ENCODE results near the gene IL23A.
"Not testable (repeated sequence)": the region's sequence is repeated elsewhere in the genome, so short reads cannot be mapped to it uniquely, and the experiment has no call there.

Gene IL23A

DNA sequence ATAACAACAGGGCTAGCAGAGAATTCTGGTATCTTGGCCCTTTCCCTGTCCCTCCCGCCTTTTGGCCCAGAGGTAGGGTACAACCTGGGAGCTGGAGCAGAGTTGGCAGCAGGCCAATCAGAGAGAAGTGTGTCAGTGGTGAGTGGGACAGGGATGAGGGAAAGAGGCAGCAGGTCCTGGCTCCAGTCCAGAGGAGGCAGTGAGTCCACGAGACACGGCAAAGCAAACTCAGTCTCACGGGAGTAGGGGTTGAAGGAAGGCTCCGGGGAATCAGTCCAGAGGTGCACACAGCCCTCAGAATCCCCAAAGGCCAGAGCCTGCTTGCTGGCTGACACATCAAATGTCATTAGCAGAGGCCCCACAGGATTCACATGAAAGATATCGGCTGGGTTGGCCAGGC, 12.2 kb upstream of the IL23A start:
- no peak for DNase-seq

DNA sequence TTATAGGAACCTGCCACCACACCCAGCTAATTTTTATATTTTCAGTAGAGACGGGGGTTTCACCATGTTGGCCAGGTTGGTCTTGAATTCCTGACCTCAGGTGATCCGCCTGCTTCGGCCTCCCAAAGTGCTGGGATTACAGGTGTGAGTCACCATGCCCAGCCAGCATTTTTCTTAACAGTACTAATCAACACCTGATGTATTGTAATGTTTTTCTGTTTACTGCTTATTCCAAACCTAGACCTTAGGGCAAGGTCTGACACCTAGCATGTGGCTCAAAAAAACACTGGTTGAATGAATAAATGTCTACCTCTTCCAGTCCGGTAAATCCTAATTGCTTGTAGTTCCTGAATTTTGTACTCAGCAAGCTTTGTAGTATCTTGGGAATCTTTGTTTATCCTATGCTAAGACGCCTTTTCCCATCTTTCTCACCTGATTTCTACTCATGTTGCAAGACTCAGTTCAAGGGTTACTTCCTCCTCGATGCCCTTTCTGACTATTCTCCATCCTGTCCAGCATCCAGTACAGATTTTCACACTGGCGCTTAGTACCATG, 7.7 kb upstream of the IL23A start:
- DNase-seq, result no peak

DNA sequence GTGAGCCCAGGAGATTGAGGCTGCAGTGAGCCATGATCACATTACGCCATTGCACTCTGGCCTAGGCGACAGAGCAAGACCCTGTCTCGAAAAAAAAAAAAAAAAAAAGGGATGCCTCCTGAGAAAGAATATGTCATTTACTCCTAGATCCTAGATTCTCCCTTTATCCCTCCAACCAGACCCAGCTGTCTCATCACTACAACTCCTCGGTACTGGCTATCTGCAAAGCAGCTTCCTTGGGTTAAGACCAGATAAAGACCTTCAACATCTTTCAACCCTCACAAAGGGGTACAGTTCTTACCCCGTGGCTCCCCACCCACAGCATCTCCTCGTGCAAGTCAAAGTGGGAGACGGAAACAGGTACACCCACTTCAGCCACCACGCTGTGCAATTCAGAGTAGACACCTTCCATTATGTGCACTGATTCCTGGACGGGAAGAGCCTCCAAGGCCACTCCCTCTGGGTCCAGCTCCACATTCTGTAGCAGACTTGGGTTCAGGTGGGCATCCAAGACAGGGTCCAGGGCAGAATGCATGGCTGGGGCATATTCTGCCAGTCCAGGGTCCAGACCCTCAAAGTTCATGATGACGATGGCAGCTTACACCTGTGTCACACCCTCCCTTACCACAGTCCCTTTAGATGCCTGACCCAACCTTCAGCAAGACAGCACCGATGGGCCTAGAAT, 6.0 kb upstream of the IL23A start:
- DNase-seq, result no peak

DNA sequence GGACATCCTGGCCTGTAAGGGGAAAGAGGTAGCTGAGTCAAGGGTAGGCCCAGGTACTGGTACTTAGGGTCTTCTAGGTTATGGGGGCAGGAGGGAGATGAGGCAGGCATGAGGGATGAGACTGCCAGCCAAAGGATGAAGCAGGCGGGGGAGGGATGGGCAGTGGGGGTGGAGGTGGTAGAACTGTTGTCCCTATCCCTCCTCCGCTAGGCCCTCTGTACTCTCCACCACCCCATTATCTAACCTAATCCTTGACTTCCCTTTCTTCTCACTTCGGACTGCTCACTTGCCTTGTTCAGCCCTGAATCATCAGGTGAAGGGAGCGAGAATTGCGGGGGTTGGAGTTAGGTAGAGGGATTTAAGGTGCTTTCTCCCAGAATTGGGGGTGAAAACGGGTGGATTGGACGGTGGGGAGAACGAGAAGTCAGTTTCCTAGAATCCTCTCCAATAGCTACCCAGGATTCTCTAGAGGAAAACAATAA, 5.4 kb upstream of the IL23A start:
- no peak for DNase-seq

DNA sequence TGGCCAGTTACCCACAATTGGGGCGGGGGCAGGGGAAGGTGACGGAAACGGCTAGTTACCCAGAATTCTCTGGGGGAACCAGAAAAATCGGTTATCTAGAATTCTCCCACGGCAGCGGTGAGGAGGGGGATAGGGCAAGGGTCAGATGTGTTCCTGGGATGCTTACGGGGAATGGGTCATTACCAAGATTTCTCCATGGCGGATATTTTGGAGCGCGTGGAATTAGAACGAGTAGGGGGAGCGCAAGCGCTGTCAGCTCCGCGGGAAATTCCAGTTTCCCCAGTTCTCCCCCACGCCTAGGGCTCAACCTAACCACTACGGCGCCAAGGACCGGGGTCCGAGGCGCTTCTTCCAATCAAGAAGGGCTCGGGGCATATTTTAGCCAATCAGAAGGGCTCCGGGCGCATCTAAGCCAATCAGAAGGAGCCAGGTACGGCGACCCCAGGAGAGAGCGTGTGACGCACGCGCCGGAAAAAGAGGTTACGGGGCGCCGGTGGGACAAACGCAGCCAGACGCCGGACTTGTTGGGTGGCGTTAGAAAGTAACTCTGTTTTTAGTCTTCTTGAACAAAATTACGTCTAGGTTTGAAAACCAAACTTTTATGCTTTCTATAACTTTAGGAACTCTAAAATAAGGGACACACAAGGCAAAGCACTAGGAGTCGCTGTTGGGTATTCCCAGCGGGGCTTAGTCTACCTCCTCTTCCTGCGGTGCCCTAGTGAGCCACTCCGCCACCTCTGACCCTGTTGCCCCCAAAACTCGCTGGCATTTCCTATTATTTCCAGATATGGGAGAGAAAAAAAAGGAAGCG, 4.8 kb upstream of the IL23A start, which contains the start of gene PAN2:
Gene PAN2, minus strand, starts transcription at position 322 of the 811 bp plus-strand sequence. CDS start 906 bp downstream, outside the sequence.
- DNase-seq, result peak; percentile 98

DNA sequence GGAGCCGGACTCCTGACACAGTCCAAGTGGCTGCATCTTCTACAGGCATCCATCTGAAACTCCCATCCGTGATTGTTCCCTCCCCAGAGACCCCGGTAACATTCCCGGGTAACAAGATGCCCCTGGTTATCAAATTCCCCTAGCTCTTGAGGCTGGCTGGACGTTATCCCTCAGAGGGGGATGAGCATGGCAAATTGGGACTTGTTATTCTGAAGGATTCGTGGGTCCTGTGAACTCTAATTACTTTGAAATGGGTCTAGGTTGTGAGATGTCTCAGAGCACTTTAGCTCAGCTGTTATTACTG, 4.2 kb upstream of the IL23A start:
- DNase-seq, result no peak

DNA sequence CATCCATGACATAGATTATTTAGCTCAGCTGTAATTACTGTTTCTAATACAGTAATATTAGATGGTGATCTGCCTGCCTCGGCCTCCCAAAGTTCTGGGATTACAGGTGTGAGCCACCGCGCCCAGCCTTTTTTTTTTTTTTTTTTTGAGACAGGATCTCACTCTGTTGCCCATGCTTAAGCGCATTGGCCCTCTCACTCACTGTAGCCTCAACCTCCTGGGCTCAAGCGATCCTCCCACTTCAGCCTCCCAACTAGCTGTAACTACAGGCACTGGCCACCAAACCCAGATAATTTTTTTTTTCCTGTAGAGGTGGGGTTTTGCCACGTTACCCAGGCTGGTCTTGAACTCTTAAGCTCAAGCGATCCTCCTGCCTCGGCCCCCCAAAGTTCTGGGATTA, 3.2 kb upstream of the IL23A start:
- DNase-seq, result not testable (repeated sequence)

DNA sequence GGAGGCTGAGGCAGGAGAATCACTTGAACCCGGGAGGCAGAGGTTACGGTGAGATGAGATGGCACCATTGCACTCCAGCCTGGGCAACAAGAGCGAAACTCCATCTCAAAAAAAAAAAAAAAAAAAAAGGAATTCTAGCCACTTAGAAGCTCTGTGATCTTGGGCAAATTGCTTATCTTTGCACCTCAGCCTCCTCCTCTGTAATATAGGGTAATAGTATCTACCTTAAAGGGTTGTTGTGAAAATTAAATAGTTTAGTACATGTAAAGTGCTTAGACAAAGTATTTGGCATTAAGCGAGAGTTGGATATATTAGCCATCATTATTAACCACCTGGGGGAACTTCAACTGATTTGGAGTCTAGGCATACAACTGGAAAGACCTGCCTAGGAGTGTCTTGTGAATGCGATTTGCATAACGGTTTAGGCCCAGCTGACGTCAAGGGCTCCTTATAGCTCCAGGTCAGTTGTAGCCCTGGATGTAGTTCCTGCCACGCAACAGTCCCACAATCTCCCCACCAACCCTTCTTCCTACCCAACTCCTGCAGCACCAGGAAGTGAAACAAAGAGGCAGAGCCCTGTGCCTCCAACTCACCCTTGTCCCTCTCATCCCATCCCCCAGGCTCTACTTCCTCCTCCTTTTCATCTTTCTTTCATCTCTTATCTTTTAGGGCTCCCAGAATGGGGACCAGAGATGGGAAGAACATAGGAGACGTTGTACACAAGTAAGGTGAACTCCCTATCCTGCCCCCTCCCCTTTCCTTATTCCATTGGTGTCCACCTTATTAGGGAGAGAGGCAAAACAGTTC, 2.1 kb upstream of the IL23A start:
- DNase-seq, result no peak

DNA sequence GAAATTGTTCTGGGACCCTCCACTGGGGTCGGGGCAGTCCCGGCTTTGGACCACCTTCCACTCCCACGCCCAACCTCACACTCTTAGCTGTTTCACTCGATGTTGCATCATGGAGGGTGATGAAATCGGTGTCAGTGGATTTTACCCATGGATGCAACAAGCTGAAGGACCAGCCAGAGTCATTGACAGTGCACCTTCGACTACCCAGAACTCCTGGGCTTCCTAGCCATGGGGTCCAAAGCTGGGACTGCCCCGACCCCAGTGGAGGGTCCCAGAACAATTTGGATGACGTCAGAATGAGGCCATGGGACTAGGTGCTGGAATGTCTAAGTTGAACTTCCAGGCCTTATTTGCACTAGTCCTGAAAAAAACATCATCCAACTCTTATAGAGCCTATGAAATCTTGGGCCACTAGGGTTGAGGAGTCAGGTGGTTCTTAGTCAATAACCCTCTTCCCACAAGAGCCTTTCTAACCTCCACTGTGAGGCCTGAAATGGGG, 882 bp upstream of the IL23A start:
- no peak for DNase-seq

DNA sequence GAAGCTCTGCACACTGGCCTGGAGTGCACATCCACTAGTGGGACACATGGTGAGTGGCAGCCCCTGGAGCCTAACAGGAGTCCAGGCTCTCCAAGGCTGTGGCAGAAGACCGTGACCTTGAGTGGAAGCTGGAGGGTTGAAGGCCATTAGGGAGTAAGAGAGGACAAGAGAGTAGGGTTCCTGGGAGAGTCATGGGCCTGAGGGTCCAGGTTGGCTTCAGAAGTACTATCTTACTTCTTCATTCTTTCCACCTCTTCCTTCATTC, 406 bp downstream of the IL23A start:
- no peak for DNase-seq

DNA sequence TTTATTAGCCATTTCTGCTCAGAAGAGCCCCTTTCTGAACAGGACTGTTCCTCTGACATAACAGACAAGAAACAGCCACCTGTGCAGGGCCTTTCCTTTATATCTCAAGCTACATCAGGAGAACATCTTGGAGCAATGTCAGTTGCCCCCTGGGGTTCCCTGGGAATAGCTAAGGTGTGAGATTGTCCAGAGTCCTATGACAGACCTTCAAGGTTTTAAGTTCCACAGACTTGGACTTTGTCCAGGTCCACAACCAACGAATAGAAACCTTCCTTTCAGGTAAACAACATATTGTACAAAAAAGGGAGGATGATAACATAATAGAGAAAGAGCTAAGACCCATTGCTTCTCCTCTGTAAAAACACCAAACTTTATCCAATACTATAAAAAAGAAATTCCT, 2.9 kb downstream of the IL23A start:
- no peak for DNase-seq

DNA sequence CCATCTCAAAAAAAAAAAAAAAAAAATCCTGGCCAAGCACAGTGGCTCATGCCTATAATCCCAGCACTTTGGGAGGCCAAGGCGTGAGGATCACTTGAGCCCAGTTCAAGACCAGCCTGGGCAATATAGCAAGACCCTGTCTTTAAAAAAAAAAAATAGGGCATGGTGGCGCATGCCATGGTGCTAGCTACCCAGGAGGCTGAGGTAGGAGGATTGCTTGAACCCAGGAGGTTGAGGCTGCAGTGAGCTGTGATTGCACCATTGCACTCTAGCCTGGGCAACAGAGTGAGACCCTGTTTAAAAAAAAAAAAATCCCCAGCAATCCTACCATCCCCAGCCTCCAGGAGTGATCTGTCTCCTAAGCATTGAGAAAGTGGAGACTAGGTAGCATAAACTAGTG, 3.6 kb downstream of the IL23A start:
- not testable (repeated sequence) for DNase-seq

DNA sequence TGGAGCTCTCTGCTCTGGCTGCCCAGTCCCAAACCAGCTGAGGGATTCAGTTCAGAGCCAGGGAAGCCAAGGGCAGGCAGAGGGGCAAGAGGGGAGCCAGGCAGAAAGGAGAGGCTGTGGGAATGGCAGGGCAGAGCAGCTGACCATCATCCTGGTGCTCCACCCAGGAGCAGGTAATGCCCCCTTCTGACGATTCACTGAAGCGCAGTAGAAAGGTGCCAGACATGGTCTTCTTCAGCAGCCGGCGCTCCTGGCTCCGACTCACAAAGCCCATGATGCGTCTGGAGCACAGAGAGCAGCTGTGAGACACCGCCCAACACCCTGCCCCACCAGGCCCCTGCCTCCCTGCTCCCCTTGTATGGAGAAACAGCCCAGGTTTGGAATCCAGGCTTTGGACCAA, 8.0 kb downstream of the IL23A start:
- no peak for DNase-seq

DNA sequence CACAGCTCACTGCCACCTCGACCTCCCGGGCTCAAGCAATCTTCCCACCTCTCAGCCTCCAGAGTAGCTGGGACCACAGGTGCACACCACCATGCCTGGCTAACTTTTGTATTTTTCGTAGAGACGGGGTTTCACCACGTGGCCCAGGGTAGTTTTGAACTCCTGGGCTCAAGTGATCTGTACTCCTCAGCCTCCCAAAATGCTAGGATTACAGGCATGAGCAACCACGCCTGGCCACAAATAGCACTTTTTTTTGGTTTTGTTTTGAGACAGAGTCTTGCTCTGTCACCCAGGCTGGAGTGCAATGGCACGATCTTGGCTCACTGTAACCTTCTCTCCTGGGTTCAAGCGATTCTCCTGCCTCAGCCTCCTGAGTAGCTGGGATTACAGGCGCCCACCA, 8.6 kb downstream of the IL23A start:
- not testable (repeated sequence) for DNase-seq

DNA sequence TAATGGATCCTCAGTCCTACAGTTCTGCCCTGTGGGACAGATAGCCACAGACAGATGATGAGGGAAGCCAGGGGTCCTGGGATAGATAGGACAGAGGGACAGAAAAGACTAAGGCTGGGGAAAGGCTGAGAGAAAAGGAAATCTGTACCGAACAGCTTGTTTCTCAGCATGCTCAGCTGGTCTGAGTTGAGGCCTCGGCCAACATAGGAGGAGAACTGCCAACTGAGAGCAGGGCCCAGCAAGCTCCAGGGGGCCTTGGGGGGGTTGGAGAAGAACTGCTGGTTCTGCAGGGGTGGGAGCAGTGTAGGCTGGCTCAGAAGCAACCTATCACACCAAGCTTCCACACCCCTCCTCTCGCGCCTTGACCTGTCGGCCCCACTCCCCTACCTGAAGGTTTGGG, 10.1 kb downstream of the IL23A start:
- DNase-seq, result no peak

DNA sequence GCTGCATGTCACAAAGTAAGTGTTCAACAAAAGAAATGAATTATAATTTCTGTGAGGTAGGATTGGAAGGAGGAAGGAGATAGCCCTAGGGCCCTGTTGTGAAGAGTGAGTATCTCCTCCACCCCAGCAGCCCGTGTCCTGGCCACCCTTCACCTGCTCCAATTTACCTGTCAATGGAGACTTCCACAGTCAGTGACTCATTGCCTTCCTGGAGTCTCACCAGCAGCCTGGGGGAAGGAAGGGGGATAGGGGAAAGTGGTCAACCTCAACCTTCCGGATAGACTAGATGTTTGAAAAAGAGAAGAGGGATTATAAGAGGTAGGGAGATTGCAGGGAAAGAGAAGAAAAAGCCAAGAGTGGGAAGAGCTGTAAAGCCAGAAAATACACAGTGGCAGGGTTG, 12.0 kb downstream of the IL23A start:
- DNase-seq, result no peak

DNA sequence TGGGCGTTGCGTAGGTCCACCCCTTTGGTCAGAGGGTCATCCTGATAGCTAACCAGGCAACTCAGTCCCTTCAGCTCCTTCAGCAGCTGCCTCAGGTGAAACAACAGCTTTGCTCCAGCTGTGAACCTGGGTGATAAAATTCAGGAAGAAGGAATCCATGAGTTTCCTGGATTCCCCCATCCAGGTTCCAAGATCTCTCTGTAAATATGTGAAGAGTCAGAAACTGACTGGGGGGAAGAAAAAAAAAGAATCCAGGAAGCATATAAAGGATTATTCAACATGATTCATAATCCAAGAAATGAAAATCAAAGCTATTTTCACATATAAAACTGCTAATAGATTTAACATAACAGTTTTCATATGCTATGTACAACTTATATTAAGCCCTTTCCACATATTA, 12.6 kb downstream of the IL23A start:
- no peak for DNase-seq

DNA sequence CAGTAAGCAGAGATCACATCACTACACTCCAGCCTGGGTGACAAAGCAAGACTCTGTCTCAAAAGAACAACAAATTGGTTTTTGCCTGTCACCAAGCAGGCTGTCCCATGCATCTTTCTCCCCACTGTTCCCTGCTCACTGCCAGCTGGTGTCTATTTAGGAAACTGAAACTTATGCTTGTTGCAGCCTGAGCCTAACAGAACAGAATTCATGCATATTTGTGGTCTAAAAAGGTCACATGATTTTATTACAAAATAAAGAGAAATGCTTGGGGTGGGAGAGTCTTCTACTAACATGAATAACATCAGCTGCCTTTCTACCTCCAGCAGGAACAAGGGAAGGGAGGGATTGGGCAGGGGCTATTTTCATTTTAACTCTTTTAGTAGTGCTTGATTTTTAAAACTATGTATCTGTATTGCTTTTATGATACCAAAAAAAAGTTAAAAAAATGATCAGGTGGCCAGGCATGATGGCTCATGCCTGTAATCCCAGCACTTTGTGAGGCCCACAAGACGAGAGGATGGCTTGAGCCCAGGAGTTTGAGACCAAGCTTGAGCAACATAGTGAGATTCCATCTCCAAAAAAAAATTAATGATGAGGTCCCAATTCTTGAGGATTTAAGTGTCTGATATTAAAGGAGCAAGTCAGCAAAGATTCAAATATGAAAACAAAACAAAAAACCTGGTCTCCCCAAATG, 20.3 kb downstream of the IL23A start:
- DNase-seq, result peak; percentile 41

DNA sequence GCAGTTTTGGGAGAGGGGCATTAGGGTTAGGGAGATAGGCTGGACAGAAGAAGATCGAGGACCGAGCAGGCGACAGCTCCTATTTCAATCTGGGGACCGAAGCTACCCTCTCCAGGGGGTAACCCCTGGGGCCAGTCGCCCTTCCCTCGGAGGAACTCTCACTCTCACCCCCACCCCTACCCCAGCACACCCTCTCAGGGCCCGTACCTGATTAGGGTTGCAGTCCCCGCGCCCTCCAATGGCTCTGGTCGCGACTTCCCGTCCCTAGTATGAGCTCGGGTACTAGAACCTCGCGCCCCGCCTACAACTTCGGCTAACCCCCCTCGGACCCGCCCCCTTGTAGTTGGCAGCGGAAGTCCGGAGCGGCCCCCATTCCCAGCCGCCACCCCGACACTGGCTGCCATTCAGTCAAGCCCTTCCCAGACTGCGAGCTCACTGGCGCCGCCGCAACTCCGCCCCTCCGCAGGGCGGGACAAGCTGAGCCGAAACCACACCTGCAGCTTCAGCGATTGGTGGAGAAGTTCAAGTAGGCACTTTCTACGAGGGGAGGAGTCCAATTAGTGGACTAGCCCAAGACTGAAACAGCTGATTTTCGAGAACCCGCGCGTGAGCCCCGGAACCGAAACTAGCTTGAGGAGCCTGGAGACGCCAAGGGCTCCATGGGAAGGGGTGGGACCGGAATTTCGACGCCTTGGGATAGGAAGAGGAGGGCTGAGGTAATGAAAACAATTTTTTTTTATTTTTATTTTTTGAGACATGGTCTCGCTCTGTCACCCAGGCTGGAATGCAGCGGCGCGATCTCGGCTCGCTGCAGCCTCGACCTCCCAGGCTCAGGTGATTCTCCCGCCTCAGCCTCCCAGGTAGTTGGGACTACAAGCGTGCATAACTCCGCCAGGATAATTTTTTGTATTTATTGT, 21.4 kb downstream of the IL23A start, which contains the start of gene STAT2:
Gene STAT2, minus strand, starts transcription at position 257 of the 917 bp plus-strand sequence. CDS start 3,536 bp downstream, outside the sequence.
- DNase-seq, result peak; percentile 99

DNA sequence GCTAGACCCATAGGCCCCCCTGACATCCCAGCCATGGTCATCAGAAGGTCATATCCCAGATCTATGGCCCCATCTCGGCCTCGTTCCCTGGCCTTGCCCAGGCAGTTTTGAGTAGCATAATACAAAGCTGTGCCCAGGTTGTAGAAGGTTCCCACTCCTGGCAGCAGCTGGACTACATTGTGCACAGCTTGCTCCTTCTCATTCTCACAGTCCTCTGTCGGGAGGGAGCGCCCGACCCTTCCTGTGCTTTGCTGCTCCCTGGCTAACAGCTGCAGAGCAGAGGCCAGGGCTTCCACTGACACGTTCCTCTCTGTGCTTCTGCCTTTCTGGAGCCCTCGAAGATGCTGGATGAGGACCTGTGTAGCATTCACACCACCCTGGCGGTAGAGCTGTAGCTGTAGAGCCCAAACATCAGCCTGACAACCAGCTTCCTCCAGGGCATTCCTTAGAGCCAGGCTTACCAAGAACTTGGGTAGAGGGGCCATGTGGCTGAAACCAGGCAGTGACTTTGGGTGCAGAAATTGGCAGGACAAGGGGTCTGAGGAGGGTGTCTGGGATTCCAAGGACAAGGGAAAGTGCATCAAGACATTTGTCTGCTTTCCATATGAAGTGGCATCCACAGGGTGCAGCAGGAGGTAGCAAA, 22.9 kb downstream of the IL23A start:
- no peak for DNase-seq

Data from eye (tissue), 1 donor.